Endothelial cell of hepatic sinusoid (primary cell): Measurements from ENCODE around the gene CELF2.

Source experiments
- in situ Hi-C: cut with HindIII; loops from 2 replicates; pipeline ENCODE4 v1.10.0; 2017; ENCODE audit warnings: low sequenced_read_pairs

CELF2 gene

DNA sequence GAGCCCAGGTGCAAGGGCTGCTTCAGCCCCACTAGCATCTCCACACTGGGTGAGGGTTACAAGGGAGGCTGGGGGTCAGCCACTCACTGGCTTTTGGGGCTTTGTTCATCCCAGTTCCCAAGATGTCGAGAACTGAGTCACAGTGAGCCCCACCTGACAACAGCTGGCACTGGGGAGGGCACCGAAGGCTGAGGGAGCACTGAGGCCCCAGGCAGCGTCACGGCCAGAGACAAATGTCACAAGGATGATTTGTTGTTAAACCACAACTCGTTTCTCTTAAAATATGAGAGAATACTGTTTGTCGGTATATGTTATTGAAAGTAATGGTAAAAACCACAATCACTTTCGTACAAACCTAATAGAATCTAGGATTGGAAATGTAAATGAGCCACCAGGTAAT lies 219.9 kb downstream of the CELF2 start:
- in situ Hi-C loops, result no loop called here

DNA sequence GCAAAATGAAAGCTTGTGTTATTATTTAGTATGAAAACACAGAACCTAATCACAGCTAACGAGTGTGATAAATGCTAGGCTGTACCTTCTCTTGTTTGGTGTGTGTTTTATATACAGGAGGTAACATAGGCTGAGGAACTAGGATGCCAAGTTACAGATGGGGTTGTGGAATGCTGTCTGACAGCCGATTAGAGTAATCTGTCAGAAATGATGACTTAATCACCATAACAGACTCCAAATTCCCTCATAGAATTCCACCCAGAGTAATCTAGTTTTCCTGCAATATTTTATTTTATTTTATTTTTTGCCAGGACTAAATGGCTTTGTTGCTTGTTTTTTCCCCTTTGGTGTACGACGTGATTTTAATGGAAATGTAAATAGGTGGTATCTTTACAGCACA lies 221.2 kb downstream of the CELF2 start:
- in situ Hi-C loops, result no loop called here

DNA sequence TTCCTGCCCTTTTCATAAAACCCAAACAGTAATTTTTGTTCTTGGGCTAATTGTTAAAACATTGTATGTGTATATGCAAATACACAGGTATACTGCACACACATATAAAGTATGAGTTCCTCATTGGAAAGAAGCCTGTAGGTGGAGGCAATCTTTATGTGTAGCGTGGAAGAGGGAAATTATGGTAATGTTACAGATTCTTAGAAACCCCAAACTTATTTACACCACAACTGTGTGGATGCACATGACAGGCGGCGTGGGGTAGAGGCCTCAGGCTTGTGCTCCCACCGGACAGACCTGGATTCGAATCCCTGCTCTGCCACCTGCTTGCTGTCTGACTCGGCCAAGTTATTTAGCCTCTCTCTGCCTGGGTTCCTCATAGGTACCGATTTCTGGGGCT lies 223.0 kb downstream of the CELF2 start:
- in situ Hi-C loops, result no loop called here

DNA sequence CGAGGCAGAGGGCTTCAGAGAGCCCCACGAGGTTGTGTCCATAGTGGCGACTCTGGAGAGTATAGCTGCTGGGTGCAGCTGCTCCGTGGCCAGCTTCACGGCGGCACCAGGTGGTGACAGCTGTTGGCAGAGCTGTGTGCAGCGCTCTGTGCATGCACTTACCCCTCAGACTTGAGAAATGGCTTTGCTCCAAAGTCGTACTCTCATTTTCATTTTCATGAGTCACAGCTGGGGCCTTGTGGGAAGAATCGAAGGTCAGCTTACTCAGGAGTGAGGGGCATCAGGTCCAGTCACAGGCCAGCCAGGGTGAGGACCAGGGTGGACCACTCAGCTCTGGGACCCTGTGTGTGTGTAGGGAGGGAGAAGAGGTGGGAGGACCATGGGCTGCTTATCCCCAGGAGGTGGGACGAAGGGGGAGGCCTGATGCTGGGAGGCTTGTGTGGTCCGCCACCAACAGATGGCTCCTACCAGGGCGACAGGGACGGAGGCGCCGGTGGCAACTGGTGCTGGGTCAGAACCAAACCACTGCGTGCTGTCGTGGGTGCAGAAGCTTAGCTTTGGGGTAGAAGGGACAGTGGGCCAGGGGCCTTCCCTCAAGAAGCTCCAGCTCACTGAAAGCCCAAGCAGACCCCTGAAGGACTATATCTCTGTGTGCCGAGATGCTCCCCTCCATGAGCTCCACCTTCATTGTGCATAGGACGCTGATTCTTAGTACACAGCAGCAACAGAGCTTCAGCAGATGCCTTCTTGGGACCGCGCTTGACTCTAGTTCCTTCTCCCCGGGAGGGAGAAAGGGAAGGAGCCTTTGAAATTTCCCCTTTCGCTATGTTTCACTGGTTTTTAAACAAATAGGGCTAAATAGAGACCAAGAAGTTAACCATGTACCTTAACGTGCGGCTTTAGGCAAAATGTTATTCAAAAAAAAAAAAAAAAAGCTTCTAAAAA lies 225.0 kb downstream of the CELF2 start:
- in situ Hi-C loops, result no loop called here

DNA sequence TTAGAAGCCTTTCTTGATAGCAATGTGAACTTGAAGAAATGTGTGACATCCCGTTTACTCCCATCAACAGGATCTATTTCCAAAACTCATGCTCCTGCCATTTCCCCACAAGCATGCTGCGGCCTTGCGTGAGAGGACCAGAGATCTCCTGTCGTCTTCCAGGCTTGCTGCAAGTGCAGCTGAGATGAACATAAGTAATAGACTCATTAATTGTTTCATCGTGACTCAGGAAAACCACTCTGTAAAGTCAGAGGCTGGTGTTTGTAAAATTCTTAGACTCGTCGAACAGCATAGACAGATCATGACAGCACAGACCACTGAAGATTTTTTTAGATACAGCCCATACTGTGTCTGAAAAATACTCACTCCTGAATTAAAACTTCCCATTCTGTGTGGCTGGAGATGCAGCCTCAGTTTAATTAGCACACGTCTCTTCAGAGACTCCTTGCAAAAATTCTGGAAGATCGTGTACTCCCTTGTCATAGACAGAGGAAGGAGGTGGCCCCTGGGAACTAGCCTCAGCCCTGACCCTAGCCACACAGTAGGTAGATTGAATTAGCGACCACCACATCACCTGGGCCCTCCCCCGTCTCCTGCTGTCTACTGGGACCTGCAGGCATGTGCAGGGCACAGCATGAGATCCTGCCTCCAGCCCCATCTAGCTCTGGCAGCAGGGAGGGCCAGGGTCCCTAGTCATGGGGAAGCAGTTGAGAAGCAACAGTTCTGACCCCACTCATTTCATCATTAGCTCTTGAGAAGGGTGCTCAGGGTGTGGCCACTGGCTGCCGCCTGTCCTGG lies 226.0 kb downstream of the CELF2 start:
- in situ Hi-C loops, result no loop called here

DNA sequence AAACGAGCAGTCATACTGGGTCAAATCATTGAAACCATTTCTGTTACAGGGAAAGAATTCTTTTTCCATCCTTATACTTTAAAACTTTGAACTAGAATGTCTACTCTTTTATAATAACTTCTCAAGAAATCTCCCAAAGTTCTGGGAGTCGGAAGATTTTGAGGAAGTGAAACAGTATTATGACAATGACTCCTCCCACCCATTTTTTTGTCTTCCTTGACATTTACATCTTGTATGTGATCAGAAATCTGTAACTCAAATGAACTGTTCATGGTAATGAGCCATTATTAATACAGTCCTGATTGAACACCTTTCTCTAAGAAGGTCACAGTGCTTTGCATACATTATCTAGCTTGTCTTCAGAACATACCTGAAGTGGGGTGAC lies 227.4 kb downstream of the CELF2 start:
- in situ Hi-C loops, result no loop called here

DNA sequence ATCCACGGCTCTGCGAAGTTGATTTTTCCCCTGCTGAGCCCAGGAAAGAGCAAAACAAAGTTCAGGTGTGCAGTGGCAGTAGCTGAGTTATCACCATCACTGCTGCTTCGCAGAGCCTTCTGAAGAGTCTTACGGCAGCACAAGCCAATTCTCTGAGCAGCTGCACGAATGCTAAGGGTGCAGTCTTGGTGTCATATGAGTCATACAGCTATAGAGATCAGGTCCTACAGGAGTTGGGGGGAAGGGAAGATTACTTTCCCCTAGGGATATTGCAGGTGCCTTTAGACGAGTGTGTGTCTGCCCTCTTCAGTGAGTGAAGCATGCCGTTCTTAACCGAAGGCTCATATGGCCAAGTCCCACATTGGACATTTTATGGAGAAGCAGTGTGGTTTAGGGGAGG lies 227.8 kb downstream of the CELF2 start:
- in situ Hi-C loops, result no loop called here

DNA sequence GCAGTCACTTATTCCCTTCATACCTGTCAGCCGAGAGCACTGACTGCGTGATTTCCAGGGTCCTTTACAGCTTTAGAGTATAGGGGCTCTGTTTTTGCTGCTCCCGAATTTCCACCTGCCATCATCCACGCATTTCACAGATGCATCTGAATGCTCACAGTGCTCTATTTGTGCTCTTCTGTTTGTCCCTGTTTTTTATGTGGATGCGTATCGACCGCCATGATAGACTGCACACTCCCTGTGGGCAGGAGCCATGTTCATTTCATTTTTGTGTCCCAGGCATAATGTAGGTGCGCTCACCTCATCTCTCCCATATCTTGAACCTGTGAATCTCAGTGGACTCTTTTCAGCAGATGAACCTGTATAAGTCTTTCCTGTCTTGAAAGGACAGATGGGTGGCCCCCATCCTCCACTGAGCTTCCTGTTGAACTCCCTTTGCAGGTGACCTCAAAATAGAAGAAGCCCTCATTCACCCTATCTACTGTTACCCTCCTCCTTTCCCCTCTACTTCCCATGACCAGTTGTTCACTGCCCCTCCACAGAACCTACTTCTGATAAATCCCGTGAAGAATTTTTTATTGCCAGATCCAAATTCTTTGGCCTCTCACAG lies 228.4 kb downstream of the CELF2 start:
- in situ Hi-C loops, result no loop called here

DNA sequence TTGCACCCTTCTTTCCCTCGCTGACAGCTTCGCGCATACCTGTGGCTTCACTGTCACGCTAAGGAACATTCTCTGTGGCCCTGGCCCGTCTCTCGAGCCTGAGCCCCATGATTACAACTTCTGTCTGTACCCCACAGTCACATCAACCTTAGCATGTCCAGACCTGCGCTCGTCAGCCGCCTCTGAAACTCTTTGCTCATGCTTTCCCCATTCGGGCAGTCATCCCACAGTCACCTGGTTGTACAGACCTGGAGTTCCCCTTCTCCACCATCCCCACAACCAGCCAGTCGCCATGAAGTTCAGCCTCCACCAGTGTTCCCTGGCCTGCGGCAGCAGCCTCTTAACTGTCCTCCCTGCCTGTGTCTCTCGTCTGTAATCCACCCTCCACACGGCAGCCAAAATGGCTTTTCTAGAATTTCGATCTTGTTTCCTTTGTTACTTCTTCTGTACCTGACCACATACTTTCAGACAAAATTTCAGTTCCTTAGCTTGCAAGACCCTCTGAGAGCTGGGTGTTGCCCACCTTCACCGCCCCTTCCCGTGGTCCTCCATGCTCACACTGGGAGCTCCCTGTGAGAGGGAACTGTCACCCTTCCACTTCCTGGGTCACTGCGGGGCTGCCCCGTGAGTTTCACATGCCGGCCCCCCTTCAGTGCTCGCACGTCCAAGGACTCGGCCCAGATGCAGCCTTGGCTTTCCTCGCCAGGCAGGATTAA lies 229.2 kb downstream of the CELF2 start:
- in situ Hi-C loops, result no loop called here

DNA sequence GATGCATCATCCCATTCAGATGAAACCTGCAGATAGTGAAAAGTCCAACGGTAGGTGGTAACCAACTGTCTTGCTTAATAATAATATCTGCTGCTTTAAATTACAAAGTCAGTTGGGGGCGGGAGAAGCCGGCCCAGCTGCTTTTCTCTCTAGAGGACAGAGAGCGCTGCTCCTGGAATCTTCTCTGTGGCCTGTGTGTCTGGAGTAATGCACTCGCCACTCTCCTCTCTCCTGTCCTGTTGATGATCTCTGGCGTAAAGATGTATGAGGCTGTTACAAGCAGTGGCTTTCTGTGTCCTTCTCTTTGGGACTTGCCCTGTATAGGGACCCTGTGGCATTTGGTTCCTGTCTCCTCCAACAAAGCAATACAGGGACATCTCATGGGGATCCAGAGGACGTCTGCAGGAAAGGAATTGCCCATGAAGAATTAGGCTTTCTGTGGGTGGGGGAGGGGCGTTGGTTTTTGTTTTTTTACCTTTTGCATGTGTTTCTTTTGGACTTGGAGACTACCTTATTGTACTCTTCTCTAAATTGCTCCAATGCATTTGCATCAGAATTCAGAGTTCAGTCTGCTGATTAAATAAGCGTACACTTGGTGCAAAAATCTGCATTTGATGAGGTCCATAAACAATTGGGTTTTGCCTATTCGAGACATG lies 231.6 kb downstream of the CELF2 start:
- in situ Hi-C loops, result no loop called here

DNA sequence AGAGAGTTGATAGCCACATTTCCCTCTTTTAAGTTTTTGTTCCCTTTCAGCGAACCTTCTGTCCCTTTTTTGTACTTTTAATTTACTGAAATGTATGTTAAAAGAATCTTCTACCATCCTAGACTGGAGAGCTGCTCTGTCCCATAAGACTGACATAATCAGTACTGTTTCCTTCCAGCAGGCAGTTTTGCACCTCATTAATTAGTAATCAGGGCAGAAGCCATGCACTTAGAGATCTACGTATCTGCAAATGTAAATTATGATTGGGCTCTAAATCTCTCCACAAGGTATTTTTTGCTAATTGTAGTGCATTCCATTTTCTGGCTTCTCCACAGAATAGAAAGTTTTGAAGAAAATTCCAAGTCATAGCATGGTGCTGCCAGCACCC lies 232.1 kb downstream of the CELF2 start:
- in situ Hi-C loops, result no loop called here

DNA sequence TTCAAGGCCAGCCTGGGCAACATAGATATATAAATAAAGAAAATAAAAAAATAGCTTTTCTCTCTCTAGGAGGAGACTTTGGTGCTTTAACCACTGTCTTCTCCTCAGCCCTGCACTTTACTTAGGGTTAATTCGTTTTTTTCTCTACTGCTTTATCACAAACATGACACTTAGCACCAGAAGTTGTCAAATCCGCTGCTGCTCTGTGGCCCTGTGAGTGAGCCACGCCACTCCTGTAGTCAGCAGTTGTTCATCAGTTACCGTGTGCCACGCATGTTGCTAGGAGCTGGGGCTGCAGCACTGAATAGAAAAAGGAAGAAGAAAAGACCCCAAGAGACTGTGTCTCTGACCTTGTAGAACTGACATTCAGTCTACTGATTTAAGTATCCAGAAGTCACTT lies 232.6 kb downstream of the CELF2 start:
- in situ Hi-C loops, result no loop called here

DNA sequence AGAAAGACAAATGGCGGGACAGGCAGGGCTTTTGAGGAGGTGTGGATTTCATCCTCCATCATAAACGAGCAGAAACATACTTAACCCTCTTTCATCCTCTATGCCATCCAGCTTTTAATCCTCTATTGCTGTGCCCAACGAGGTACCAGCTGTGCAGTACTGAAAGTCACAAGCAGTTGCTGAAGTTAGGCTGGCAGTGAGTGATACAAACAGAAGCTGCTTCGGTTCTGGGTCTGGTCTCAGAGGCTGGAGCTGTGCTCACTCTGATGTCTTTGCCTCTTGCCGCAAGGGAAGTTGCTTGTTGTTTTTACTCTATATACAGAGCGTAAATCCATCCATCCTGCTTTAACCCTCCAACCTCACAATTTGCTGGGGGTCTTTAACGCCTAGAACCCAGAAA lies 235.2 kb downstream of the CELF2 start:
- in situ Hi-C loops, result no loop called here

DNA sequence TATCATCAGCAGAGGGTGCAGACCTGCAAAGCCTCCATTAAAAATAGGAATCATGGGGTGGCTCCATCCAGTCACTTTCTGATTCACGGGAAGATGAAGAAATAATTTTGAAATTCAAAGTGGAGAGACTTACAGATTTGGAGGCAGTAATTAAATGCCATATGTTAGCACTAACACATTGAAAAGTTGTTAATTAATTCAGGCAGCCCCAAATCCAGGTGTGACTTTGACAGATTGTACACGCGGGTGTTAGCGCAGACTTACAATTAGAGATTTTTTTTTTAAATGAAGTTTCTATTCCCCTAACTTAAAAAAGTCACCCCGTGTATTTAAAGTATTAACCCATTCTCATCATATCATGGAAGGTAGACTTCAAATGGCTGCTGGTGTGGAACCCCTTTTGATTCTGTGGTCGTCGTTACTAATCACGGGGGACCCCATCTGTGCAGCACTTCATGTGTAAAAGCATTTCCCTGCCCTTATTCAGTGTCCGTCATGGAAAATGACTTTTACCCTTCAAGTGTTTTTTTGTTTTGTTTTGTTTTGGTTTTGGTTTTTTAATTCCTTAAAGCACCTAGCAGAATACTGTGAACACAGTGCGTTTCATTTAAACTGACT lies 235.8 kb downstream of the CELF2 start:
- in situ Hi-C loops, result no loop called here

DNA sequence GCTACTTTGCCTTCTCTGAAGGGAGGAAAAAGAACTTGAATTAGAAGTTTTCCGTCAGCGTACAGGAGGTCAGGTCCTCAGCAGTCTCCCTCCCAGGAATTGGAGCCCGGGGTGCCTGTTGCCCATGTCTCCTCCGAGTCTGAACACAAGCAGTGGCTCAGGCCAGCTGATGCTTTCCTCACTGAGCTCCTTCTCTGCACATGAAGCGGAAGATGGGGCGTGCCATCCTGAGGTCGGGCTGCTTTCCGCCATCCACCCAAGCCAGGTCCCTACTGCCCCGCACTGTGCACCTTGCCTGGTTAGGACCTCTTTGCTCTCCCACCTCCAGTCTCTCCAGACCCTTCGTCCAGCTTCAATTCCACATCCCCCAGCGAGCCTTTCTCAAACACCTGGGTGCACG lies 237.5 kb downstream of the CELF2 start:
- in situ Hi-C loops, result no loop called here

DNA sequence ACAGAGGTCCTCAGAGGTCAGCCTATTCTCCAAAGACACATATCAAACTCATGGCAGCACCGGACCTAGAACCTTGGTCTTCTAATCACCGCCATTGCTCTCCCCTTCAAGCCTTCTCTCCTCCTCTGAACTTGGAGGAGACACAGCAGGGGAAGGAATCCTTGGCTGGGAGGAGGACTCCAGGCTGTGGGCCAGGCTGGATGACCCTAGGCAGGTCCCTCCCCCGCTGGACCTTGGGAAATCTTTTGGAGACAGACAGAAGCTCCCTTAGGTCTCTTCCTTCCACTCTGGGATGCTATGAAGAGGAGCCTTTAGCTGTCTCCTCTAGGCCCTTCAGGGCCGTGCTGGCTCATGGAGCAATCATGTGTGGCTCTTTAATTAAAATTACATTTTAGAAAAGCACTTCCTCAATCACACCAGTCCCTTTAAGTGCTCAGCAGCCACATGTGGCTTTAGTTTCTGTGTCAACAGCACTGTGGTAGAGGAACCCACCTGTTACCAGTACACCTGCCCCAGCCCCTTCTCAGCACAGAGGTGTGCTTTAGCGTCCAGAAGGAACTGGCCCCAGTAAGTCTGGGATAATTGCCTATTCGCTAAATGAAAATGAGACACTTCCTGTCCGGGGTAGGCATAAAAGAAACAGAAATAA lies 238.2 kb downstream of the CELF2 start:
- in situ Hi-C loops, result no loop called here

DNA sequence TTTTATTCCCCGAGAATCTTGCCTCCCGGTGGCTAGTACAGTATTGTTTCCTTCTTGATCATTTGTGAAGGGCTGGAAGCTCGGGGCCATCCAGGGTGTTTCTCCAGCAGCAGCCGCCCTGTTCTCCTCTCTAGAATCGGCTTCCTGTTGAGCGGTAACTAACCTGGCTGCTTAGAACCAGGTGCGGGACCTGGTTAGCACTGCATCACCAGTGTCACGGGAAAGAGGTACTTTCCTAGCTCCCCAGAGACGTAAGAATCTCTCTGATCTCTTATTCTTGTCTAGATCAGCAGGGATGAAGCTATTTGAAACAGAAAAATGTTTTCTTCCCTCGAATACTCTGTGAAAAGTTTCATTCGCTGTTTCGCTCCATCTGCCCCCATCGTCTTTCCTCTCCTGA lies 239.2 kb downstream of the CELF2 start:
- in situ Hi-C loops, result no loop called here

DNA sequence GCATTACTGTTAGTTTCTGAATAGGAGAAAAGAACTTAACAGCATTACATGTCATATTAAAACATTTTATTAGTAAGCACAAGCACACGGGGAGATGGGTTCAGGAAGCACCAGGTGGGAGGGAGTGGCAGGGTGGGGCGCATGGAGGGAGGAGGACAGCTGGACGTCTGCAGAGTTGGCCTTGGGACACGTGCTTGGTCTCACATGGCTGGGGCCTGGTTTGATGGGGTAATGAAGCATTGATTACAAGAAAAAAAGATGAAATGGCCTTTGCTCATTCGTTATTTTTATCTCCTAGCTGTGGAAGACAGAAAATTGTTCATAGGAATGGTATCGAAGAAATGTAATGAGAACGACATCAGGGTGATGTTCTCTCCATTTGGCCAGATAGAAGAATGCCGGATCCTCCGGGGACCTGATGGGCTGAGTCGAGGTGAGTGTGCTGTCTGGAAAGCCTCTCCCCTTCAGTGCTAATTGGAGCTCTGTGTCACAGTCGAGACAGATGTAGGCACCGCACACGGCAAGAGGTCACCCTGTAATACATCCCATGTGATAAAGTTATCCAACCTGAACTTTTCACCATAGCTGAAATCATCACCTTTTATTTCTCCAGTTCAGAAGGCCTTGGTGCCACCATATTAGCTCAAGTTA lies 239.9 kb downstream of the CELF2 start:
- in situ Hi-C loops, result no loop called here

DNA sequence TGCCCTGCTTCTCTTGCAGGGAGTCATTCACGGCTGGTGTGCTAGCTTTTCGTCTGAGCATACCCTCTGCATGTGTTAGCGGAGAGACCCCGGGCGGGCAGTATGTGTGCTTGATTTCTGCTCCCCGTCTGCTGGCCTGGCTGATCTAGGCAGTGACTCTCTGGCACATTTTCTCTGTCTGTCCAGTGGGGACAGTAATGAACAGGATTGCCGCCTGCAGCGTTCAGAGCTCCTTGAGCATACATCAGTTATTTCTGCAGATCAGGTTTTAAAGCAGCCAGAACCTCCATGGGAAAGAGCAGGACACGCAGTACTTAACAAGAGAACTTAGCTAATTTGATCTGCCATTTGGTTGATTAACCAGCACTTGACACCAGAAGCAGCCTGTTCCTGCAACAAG lies 242.5 kb downstream of the CELF2 start:
- in situ Hi-C loops, result no loop called here
